ENCODE data around the gene EYS.

- no peak for TF ChIP-seq ARNTL (CRISPR knock-in tag; IDR thresholded peaks at IDR 0.05; ENCODE audit: borderline replicate concordance, low read depth)
- TF ChIP-seq GLIS3 (CRISPR knock-in tag; IDR thresholded peaks at IDR 0.05), result no peak
- no peak for TF ChIP-seq ZNF70 (CRISPR knock-in tag; IDR thresholded peaks at IDR 0.05)
- no peak for TF ChIP-seq CREB5 (CRISPR knock-in tag; IDR thresholded peaks at IDR 0.05; ENCODE audit: low read depth)
- TF ChIP-seq OSR1 (CRISPR knock-in tag; IDR thresholded peaks at IDR 0.05), result no peak
- no peak for TF ChIP-seq PATZ1 (CRISPR knock-in tag; IDR thresholded peaks at IDR 0.05; ENCODE audit: borderline replicate concordance)
Measured at GRCh38 chr6:64326939-64327338, 1380.1 kb downstream of the EYS start.

All from SK-N-SH treated with all-trans-retinoic acid at 6 μM for 48 hours (cell line).